Osteoblast (primary cell): ENCODE results near the gene SF3B6. TPM values are rescaled to one million over a fixed set of nuclear protein-coding genes. Genes with fewer than 3 reads are reported as not detected.
A peak's percentile ranks its signal among the peaks of the same experiment; 100 is the strongest.

Experiments
- DNase-seq: peaks from one replicate; pipeline ENCODE4 v3.0.0; 2011; ENCODE audit warnings: low spot score, mixed read lengths; ENCODE audit not compliant: insufficient read length; ENCODE audit errors: missing footprints
- H2AFZ ChIP-seq: 2 replicates; pipeline ENCODE4 v1.6.0; 2011; ENCODE audit warnings: mild to moderate bottlenecking, low read length
- H3K27ac ChIP-seq: 2 replicates; pipeline ENCODE4 v1.5.1; 2011; ENCODE audit warnings: mild to moderate bottlenecking, low read depth, low read length, moderate library complexity
- H3K27me3 ChIP-seq: 2 replicates; pipeline ENCODE4 v1.6.0; 2012; ENCODE audit warnings: mild to moderate bottlenecking, control low read depth, inconsistent platforms, low read length, moderate library complexity; ENCODE audit not compliant: insufficient read depth
- H3K36me3 ChIP-seq: 2 replicates; pipeline ENCODE4 v1.5.1; 2011; ENCODE audit warnings: mild to moderate bottlenecking, low read length, control low read depth, moderate library complexity; ENCODE audit not compliant: insufficient read depth
- H3K4me1 ChIP-seq: 2 replicates; pipeline ENCODE4 v1.5.1; 2011; ENCODE audit warnings: mild to moderate bottlenecking, low read length, control low read depth, moderate library complexity; ENCODE audit not compliant: insufficient read depth
- H3K4me2 ChIP-seq: 2 replicates; pipeline ENCODE4 v1.6.0; 2011; ENCODE audit warnings: mild to moderate bottlenecking, low read length; ENCODE audit not compliant: insufficient read depth
- H3K4me3 ChIP-seq: fragments of 200-600 bp; sonication (generic); 3 replicates; pipeline ENCODE4 v1.5.1; 2012; ENCODE audit warnings: mild to moderate bottlenecking, low read length, inconsistent platforms; ENCODE audit not compliant: insufficient read depth
- H3K79me2 ChIP-seq: 2 replicates; pipeline ENCODE4 v1.6.0; 2012; ENCODE audit warnings: mild to moderate bottlenecking, low read length, control low read depth, inconsistent platforms; ENCODE audit not compliant: insufficient read depth
- H3K9me3 ChIP-seq: 2 replicates; pipeline ENCODE4 v1.5.1; 2011; ENCODE audit warnings: low read depth, low read length, control low read depth
- H4K20me1 ChIP-seq: 2 replicates; pipeline ENCODE4 v1.6.0; 2012; ENCODE audit warnings: mild to moderate bottlenecking, low read length, control low read depth; ENCODE audit not compliant: insufficient read depth
- CTCF ChIP-seq: IDR thresholded peaks from 2 replicates; pipeline ENCODE4 v1.5.1; 2011; ENCODE audit warnings: mild to moderate bottlenecking, low read depth, low read length, moderate library complexity; ENCODE audit errors: extremely low read depth
- total RNA-seq: library from RNA; depleted of rRNA; stranded (reverse); fragments of >200 nt; gene quantifications from 2 replicates; pipeline ENCODE4 v1.2.3, GENCODE V29; 2012

The SF3B6 gene
- total RNA-seq, 1 donor, result 96.6 TPM

- Histone ChIP-seq H3K4me2 (no peak overlapping the region), H3K4me3 (no peak overlapping the region), H3K27me3 (no peaks in the 10 kb centered on the region), H4K20me1 (no peaks in the 10 kb centered on the region), H3K27ac (no peak overlapping the region), H3K4me1 (no peaks in the 10 kb centered on the region), H3K9me3 (no peaks in the 10 kb centered on the region), H3K36me3 (peaks cover 10% of the 10 kb centered on the region), H2AFZ (no peak overlapping the region), H3K79me2 (no peaks in the 10 kb centered on the region)
- DNase-seq, result no peak
- TF ChIP-seq CTCF, result no peak
These were observed 53.7 kb downstream of the SF3B6 start for GRCh38 chr2:24022324-24022974.

GRCh38 chr2:24021122-24021998, 54.8 kb downstream of the SF3B6 start:
- Histone ChIP-seq H3K36me3 (peaks cover 6% of the 10 kb centered on the region), H4K20me1 (no peaks in the 10 kb centered on the region), H3K4me3 (no peak overlapping the region), H3K79me2 (no peaks in the 10 kb centered on the region), H3K4me2 (no peak overlapping the region), H3K27ac (no peak overlapping the region), H3K27me3 (no peaks in the 10 kb centered on the region), H3K9me3 (no peaks in the 10 kb centered on the region), H2AFZ (no peak overlapping the region), H3K4me1 (peaks cover 1% of the 10 kb centered on the region)
- peak; percentile 32 for TF ChIP-seq CTCF
- DNase-seq, result peak; percentile 73

GRCh38 chr2:24020244-24020643, 55.9 kb downstream of the SF3B6 start:
- H3K27ac ChIP-seq, result no peak overlapping the region
- no peak for DNase-seq
- no peak overlapping the region for H2AFZ ChIP-seq
- H3K79me2 ChIP-seq, result no peaks in the 10 kb centered on the region
- H3K4me2 ChIP-seq, result no peak overlapping the region
- H3K4me3 ChIP-seq, result no peak overlapping the region
- no peaks in the 10 kb centered on the region for H4K20me1 ChIP-seq
- no peak for TF ChIP-seq CTCF
- H3K36me3 ChIP-seq, result peaks cover 3% of the 10 kb centered on the region
- H3K27me3 ChIP-seq, result no peaks in the 10 kb centered on the region
- H3K4me1 ChIP-seq, result peaks cover 12% of the 10 kb centered on the region
- H3K9me3 ChIP-seq, result no peaks in the 10 kb centered on the region

GRCh38 chr2:24019729-24020128, 56.4 kb downstream of the SF3B6 start:
- Histone ChIP-seq H3K27me3 (no peaks in the 10 kb centered on the region), H3K4me3 (no peak overlapping the region), H3K79me2 (no peaks in the 10 kb centered on the region), H3K4me1 (peaks cover 16% of the 10 kb centered on the region), H3K9me3 (no peaks in the 10 kb centered on the region), H2AFZ (no peak overlapping the region), H3K36me3 (peaks cover under 1% of the 10 kb centered on the region), H3K4me2 (no peak overlapping the region), H4K20me1 (no peaks in the 10 kb centered on the region), H3K27ac (no peak overlapping the region)
- DNase-seq, result no peak
- TF ChIP-seq CTCF, result no peak
